22Rv1 (cell line): Measurements from ENCODE around the gene SLC25A33.

Source experiments
- H3K27ac ChIP-seq: fragments of 450-650 bp; 2 replicates; pipeline ENCODE4 v1.5.1; 2017
- ZFX ChIP-seq: fragments of 450-650 bp; IDR thresholded peaks from 2 replicates; pipeline ENCODE4 v1.6.1; 2017; ENCODE audit warnings: antibody characterized with exemption, borderline replicate concordance
- TF ChIP-seq, protein P1 (sequence below): fragments of 450-650 bp; IDR thresholded peaks from 2 replicates; pipeline ENCODE4 v1.5.1; 2017; ENCODE audit warnings: mild to moderate bottlenecking

The SLC25A33 gene

DNA sequence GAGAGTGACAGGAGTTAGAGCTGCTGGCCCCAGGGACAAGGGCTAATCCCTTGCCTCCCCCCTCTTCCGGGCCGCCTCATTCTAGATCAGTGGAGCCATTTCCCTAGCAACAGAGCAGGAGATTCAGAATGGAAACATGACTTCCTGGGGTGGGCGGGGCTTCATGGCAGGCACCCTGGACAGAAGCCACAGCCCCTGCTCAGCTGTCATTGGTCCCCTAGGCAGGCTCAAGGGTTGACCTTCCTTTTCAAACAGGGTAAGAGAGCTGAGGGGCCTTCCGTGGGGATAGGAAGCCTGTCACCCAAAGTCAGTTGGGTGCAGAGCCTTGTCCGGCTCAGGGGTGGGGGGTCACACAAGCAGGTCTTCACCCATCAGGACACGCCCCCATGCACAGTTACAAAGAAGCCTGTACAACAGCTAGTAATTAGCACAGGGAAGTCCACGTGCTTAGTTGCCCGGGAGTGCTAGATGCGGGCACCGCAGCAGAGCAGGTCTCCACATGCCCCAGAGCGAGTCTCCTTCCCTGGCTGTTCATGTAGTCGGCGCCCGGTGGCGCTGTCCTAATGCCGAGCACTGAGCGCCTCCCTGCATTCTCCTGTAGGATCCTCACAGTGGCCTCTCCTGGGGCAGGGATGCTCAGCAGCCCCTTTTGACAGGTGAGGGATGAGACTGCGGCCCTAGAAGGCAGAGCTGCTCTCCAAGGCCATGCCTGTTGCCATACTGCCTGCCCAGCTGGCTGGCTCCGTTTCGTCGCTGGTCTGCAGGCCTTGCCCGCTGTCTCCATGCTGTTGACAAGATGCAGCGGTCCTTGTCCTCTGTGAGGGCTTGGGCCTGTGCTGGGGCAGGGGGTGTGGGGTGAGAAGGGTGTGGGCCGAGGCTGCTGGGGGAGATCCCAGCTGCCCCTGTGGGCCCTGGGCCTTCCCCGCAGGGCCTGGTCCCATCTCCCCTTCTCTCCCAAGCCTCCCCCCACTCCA, 54.5 kb downstream of the SLC25A33 start:
- TF ChIP-seq ZFX = no peak
- TF ChIP-seq, protein P1, sequence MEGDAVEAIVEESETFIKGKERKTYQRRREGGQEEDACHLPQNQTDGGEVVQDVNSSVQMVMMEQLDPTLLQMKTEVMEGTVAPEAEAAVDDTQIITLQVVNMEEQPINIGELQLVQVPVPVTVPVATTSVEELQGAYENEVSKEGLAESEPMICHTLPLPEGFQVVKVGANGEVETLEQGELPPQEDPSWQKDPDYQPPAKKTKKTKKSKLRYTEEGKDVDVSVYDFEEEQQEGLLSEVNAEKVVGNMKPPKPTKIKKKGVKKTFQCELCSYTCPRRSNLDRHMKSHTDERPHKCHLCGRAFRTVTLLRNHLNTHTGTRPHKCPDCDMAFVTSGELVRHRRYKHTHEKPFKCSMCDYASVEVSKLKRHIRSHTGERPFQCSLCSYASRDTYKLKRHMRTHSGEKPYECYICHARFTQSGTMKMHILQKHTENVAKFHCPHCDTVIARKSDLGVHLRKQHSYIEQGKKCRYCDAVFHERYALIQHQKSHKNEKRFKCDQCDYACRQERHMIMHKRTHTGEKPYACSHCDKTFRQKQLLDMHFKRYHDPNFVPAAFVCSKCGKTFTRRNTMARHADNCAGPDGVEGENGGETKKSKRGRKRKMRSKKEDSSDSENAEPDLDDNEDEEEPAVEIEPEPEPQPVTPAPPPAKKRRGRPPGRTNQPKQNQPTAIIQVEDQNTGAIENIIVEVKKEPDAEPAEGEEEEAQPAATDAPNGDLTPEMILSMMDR = no peak
- no peak overlapping the region for H3K27ac ChIP-seq

GRCh38 chr1:9594471-9595155, 55.3 kb downstream of the SLC25A33 start:
- no peak overlapping the region for H3K27ac ChIP-seq
- TF ChIP-seq ZFX = no peak
- TF ChIP-seq, protein P1 = no peak

DNA sequence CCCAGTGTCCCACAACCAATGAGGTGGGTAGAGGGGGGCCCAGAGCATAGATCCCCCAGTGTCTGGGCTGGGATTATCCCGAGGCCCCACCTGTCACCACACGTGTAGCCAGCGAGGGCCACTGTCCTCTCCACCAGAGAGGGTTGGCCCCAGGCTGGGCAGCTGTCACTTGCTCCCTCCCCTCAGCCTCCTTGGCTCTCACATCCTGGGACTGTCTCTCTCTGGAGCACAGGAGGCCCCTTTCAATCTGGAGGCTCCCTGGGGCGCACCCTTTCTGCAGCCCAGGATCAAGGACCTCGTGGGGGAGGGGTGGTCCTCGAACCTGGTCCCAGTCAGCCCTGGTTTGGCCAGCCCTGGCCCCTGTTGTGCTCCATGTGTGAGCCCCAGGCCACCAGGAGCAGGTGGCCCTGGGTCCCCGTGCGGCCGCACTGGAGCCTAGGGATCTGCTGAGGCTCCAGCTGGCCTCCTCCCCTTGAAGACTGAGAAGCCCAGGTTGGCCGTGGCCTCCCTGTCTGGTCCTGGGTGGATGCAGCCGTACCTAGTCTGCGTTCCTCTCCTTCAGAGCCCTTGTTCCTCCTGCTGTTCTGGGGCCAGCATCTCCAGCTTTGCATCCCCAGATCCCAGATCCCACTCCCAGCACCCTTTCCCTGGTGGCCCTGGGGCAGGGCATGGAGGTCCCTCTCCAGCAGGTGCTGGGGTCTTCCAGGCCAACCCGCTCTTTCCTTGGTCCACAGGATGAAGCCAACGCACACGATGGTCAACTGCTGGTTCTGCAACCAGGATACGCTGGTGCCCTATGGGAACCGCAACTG, 56.1 kb downstream of the SLC25A33 start:
- TF ChIP-seq, protein P1 = no peak
- no peak for TF ChIP-seq ZFX
- H3K27ac ChIP-seq = no peak overlapping the region

DNA sequence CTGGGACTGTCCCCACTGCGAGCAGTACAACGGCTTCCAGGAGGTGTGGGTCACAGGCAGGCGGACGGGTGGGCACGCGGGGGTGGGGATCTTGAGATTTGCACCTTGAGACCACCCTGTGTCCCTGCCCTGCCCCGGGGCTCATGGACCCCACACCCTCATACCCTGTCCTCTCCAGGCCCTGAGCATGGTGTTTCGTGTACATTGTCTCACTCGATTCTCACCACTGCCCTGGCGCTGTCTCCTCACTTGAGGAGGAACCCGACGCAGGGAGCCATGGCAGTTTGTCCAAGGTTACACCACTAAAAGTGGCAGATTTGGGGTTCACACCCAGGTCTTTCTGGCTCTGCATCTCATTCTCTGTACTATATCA, 56.7 kb downstream of the SLC25A33 start:
- H3K27ac ChIP-seq = no peak overlapping the region
- no peak for TF ChIP-seq ZFX
- TF ChIP-seq, protein P1 = no peak

- H3K27ac ChIP-seq = no peak overlapping the region
- no peak for TF ChIP-seq ZFX
- TF ChIP-seq, protein P1 = no peak
Measured at GRCh38 chr1:9596415-9597123, 57.3 kb downstream of the SLC25A33 start.

- no peak for TF ChIP-seq ZFX
- TF ChIP-seq, protein P1 = no peak
- no peak overlapping the region for H3K27ac ChIP-seq
Measured at GRCh38 chr1:9597361-9598315, 58.4 kb downstream of the SLC25A33 start.
